Myocyte (in vitro differentiated cells): ENCODE measurements around the gene SH3BP4. TPM values are rescaled to one million over a fixed set of nuclear protein-coding genes. Genes with fewer than 3 reads are reported as not detected.
A peak's percentile ranks its signal among the peaks of the same experiment; 100 is the strongest.

ENCODE experiments used
- DNase-seq: peaks from one replicate; pipeline ENCODE4 v3.0.0-alpha.2; 2012; ENCODE audit warnings: low read depth
- total RNA-seq: library from RNA; depleted of rRNA; stranded (reverse); fragments of >200 nt; gene quantifications from 2 replicates; pipeline ENCODE4 v1.2.3, GENCODE V29; 2014

SH3BP4 gene
- total RNA-seq, 1 donor from 2014 or later = 20.0 TPM

- peak; percentile 83 for DNase-seq
Measured at GRCh38 chr2:234981197-234982095, 29.6 kb downstream of the SH3BP4 start.

DNA sequence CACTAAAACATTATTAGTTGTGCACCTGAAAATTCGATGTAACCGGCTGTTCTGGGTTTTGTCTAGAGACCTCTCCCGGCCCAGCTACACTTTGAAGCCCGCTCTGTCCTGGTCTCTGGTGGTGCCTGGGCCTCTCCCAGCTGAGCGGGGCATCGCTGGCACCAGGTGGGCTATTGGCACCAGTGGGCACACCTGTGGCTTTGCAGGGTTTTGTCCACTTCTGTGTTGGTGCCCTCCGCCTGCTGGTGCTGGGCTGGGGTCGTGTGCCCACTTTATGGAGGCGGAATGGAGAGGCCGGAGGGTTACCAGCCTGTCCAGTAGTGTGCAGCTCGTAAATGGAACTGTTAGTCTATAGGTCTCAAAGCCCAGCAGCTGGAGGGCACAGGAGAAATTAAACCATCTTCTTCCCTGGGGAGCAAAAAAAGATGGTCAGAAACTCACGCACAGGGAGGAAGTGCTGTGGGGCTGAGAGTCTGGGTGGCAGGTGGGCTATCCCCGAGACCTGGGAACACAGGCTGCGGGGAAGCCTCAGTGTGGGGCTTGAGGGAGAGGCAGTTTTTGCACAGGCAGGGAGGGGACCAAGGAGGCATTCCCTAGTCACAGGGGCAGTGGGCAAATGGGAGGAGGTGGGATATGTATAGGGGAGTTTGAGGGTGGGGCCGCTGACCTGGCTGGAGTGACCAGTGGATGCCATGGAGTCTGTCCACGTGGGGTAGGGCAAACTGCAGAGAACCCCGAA lies 30.4 kb downstream of the SH3BP4 start:
- no peak for DNase-seq

GRCh38 chr2:234983011-234983726 lies 31.4 kb downstream of the SH3BP4 start:
- DNase-seq = no peak

DNA sequence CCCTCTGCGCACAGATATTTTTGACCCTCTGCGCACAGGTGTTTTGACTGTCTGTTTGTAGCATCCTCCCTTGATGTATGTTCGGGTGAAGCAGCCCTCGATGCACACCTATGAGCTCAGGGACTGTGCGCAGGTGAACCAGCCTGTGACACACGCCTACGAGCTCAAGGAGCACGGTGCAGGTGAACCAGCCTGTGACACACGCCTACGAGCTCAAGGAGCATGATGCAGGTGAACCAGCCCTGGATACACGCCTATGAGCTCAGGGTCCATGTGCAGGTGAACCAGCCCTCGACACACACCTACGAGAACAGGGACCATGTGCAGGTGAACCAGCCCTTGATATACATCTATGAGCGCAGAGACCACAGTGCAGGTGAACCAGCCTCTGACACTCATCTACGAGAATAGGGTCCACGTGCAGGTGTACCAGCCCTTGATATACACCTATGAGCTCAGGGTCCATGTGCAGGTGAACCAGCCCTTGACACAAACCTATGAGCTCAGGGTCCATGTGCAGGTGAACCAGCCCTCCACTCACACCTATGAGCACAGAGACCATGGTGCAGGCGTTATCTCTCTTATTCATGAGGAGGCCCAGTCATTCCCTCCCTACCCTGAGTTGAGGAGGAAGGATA lies 33.9 kb downstream of the SH3BP4 start:
- no peak for DNase-seq

DNA sequence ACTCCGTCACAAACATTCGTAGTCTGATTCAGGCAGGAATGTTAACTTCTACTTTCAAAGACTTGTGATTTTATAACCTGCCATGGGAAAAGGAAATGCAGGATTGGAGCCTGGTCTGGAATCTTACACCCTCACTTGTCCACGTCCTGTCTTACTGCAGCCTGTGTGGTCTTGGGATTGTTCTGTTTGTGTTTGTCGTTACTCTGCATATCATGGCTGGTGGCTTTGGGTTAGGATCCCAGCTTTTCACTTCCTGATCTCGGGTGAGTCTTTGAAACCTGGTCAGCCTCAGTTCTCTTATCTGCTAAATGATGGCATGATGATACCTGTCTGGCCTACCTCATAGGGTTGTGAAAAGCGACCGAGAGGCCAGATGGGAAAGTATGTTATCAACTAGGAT lies 34.6 kb downstream of the SH3BP4 start:
- DNase-seq = no peak

DNA sequence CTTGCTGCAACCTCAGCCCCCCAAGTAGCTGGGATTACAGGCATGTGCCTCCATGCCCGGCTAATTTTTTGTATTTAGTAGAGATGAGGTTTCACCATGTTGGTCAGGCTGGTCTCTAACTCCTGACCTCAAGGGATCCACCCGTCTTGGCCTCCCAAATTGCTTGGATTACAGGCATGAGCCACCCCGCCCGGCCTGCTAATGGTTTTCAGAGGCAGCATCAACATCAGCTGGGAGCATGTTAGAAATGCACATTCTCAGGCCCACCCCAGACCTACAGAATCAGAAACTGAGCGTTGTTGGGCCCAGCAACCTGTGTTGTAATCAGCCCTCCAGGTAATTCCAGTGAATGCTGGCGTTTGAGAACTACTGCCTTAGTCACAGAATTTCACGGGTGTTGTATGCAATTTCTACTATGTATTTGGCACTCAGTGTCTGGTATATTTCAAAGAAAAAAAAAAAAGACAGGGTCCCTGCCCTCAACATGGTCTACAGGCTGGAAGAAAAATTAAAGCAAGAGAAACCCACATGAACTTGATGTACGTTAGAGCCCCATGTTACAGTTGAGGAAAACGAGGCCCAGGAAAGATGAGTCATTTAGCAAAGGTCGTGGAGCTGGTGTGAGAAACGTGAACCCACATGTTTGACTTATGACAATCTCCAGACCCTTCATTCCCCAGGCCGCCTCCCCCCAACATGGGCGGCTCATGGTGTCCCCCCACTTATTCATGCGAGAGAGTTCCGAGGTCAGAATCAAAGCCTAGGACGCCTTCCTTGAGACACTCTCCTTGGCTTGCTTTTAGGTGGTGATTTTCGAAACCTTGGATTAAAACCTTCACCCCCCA lies 35.3 kb downstream of the SH3BP4 start:
- DNase-seq = no peak

GRCh38 chr2:234987754-234988153 lies 35.9 kb downstream of the SH3BP4 start:
- DNase-seq = no peak

DNA sequence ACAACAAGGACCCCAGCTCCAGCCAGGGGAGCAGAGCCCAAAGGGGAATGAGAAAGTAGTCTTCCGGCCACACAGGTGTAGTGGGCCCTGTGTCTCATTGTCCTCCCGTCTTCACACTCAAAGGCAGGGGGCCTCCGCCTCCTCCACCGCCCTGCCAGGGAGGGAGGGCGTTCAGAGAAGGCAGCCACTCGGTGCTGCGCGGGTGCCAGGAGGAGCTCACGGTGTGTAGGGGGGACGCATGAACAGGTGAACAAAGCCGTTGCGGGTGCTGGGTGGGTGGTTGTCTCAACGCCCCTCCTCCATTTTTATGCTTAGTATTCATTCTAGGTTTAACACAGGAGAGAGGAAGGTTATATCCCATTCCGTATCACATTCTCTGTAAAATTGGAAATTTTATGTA lies 36.7 kb downstream of the SH3BP4 start:
- no peak for DNase-seq

DNA sequence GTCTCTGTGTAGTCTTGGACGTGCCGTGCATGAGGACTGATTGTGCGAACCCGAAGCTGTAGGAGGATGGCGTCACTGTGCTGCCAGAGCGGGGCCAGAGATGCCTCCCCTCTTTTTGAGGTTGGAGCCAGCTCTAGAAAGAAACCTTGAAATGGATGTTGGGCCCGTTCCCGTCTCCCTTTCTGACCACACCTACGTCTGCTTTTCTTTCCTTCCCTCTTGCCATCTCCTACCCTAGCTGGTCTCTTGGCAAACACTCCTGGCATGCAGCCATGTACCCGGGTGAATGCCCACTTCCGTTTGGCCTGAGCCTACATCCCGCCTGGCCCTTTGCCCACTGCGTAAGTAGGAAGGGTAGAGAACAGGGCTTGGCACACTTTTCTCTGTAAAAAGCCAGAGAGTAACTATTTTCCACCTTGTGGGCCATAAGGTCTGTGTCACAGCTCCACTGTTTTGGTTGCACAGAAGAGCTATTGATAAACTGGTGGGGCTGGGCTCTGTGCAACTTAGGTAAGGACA lies 37.4 kb downstream of the SH3BP4 start:
- peak; percentile 64 for DNase-seq

DNA sequence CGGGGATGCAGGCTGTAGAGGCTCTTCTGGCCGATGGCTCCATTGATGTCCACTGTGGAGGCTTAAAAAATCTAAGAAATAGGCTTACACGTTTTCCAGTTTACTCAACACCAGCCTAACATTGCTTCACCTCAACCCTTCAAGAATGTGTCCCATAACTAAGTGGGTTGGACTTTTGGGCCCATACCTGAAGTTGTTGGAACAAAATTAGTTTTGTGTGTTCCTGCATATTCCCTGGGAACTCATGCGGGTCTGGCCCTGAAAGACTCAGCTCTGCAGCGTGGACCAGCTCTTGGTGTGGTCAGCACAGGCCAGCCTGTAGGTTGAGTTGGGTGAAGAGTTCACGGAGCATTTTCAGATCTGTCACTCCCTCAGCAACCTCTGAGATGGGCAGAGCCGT lies 38.5 kb downstream of the SH3BP4 start:
- no peak for DNase-seq

- DNase-seq = no peak
Measured at GRCh38 chr2:234991290-234991689, 39.5 kb downstream of the SH3BP4 start.

DNA sequence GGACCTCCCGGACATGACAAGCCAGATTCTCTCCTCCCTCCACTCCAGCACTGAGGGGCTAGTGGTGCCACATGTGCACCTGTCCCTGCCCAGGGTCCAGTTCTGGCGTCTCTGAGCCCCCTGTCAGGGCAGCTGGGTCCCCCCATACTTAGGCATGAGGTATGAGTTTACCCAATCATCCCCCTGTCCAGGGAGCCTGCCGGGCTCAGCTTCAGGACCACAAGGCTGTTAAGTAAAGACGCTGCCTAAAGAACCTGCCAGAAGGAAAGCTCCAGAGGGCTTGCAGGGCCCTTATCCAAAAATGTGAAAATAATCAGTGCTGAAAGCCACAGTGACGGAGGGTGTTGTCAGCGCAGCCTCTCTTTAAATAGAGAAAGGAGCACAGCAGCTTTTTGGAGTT lies 40.0 kb downstream of the SH3BP4 start:
- DNase-seq = no peak

DNA sequence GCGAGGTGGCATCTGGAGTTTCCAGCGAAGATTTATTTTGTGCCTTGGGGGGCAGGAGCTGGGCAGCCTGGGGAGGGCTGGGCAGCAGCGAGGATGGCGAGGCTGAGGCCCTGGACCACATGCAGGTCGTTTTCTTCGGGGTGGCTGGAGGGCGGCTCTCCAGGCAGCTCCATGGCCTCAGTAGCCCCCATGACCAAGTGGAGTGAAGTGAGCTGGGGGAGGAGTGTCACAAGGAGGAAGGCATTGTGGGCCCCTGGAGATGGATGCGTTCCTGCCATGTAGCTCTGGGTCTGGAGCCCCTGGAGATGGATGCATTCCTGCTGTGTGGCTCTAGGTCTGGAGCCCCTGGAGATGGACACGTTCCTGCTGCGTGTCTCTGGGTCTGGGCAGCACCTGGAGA lies 40.4 kb downstream of the SH3BP4 start:
- no peak for DNase-seq

DNA sequence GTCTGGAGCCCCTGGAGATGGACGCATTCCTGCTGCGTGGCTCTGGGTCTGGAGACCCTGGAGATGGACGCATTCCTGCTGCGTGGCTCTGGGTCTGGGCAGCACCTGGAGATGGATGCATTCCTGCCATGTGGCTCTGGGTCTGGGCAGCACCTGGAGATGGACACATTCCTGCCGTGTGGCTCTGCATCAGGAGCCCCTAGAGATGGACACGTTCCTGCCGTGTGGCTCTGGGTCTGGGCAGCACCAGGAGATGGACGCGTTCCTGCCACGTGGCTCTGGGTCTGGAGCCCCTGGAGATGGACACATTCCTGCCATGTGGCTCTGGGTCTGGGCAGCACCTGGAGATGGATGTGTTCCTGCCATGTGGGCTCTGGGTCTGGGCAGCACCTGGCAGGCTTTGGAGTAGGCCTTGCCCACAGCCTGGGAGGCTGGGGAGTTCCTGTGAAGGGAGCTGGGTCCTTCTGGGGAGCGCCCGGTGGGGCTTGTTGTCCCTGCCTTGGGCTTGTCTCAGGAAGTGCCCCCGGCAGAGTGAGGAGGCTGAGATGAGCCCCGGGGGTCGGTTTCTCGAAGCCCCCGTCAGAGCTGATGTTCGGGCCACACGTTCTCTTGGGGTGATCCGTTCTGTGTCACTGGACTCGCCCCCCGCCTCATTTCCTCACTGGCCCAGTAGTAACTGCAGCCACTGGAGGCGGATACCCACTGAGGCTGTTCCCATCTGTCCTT lies 41.0 kb downstream of the SH3BP4 start:
- DNase-seq = no peak

DNA sequence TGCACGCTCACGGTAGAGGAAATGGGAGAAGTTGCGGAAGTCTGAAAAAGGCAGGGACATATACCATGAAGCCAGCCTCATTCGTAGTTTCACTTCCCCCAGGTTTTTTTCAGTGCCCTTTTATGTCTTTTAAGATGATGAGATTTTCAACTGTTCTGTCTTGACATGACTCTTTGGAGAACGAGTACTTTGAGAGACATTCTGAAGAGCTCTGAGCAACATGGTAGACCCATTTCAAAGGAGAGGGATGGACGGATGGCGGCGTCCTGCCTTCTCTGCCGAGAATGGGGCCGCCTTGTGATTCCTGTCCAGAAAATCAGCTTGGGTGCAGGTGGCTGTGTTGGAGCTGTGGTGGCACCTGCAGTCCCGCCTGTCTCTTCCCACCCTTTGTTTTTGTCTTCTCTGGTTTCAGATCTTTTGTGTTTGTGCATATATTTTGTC lies 41.7 kb downstream of the SH3BP4 start:
- DNase-seq = no peak

- DNase-seq = no peak
Measured at GRCh38 chr2:234994438-234995321, 42.9 kb downstream of the SH3BP4 start.

DNA sequence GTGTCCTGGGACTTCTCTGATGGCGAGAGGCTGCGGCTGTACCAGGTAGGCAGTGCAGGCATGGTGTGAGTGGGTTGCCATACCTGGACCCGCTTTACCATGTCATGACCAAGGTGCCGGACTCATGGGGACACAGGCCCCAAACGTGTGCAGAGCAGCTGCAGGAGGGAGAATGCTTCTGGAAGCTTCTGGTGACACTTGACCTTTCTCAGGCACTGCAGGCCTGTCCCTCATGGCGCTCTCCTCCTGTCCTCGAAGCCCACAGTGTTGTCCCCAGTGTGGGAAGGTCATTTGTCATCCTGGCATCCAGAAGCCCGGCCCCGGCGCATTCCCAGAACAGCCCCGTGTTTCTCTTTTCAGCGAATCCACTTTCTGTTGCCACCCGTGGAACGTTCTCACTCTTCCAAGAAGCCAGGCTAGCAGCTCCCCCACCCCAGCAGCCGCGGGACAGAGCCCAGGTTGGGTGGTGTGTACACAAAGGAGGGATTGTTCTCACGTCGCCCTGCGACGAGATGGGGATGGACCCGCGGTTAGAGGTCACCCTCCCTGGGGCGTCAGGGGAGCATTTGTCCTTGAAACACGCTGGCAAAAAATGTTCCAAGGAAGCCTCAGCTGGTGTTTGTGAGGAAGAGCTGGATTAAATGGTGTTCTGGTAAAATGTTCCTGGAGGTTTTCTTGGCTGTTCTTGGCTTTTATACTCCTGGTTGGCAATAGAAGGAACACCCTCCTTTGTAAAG lies 43.7 kb downstream of the SH3BP4 start:
- DNase-seq = no peak
